NB4 (cell line): Measurements from ENCODE around the gene SAPCD2.
"Not testable (repeated sequence)": the region's sequence is repeated elsewhere in the genome, so short reads cannot be mapped to it uniquely, and the experiment has no call there.

Experiments used
- DNase-seq: peaks from one replicate; pipeline ENCODE4 v3.0.0; 2010; ENCODE audit warnings: low read depth
- H3K4me3 ChIP-seq: one replicate; pipeline ENCODE4 v1.5.1; 2011; ENCODE audit warnings: mild to moderate bottlenecking, low read depth, low read length, moderate library complexity
- CTCF ChIP-seq: IDR thresholded peaks from one replicate; pipeline ENCODE4 v1.5.1; 2012; ENCODE audit warnings: low read depth, low read length
- MAX ChIP-seq: IDR thresholded peaks from 2 replicates; pipeline ENCODE4 v1.6.1; 2011; ENCODE audit warnings: low read depth, low read length
- MYC ChIP-seq: IDR thresholded peaks from 2 replicates; pipeline ENCODE4 v1.6.1; 2011; ENCODE audit warnings: low read depth, low read length
- POLR2A ChIP-seq: IDR thresholded peaks from 2 replicates; pipeline ENCODE4 v1.6.1; 2011; ENCODE audit warnings: mild to moderate bottlenecking; ENCODE audit not compliant: insufficient read length; ENCODE audit errors: extremely low read depth

SAPCD2 gene

GRCh38 chr9:137065336-137065967 is 4.9 kb downstream of the SAPCD2 start:
- no peak for TF ChIP-seq POLR2A
- TF ChIP-seq MAX: no peak
- no peak for TF ChIP-seq MYC
- no peak for TF ChIP-seq CTCF
- no peak for DNase-seq
- H3K4me3 ChIP-seq: no peak overlapping the region

- DNase-seq: no peak
- H3K4me3 ChIP-seq: no peak overlapping the region
- TF ChIP-seq MYC (no peak), CTCF (no peak), MAX (no peak), POLR2A (no peak)
Observed at GRCh38 chr9:137064880-137065164, 5.5 kb downstream of the SAPCD2 start.

GRCh38 chr9:137064027-137064879 is 6.1 kb downstream of the SAPCD2 start:
- peak; percentile 58 for DNase-seq
- TF ChIP-seq MYC (no peak), MAX (no peak), CTCF (peak; percentile 78), POLR2A (peak; percentile 7)
- no peak overlapping the region for H3K4me3 ChIP-seq

- no peak for TF ChIP-seq MAX
- TF ChIP-seq POLR2A: peak; percentile 13
- no peak for TF ChIP-seq MYC
- no peak for DNase-seq
- H3K4me3 ChIP-seq: no peak overlapping the region
Observed at GRCh38 chr9:137063311-137064026, 6.9 kb downstream of the SAPCD2 start.

- DNase-seq: not testable (repeated sequence)
Observed at GRCh38 chr9:137062798-137063197, 7.6 kb downstream of the SAPCD2 start.

GRCh38 chr9:137062384-137062783 is 8.0 kb downstream of the SAPCD2 start:
- no peak overlapping the region for H3K4me3 ChIP-seq
- TF ChIP-seq MYC (peak; percentile 53; the same call in 1 of the 2 replicates), POLR2A (no peak), MAX (peak; percentile 72), CTCF (no peak)
- DNase-seq: peak; percentile 63

More at GRCh38 chr9:137062798-137063197, 7.6 kb downstream of the SAPCD2 start:
- not testable (repeated sequence) for H3K4me3 ChIP-seq
